Measurements from ENCODE around the gene FOXO6. TPM values are rescaled to one million over a fixed set of nuclear protein-coding genes. Genes with fewer than 3 reads are reported as not detected.

FOXO6 gene
- total and polyA plus RNA-seq, 9 of the 15 experiments (the other 6 are each of a cell fraction or from before 2014, with no cell fraction given), result 0.04 to 0.31 (median 0.12) TPM; not detected in 5

DNA sequence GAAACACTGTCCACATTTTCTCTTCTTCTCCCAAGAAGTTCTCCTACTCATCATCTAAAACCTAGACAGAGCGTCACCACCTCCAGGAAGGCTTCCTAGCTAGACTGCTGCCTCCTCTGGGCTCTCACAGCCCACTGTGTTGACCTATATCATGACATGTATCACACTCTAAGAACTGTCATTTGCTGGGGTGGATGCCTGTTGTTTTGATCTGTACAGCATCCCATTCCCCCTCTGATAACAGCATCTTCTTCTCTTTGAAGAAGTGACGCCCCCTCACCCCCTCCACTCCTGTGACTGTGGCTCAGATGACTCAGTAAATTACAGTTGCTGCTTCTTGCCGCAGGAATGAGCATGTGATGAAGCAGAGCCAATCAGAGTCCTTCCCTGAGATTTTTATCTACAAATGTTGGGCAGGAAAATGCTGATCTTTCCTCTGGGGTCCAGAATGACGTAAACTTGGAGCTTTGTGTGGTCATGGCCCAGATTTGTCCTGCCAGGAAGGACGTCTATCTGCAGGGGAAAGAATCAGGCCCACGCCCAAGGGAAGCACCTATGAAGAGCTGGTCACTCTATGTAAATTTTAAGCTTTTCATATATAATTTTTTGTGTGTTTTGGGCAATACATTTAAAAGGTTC lies 28.0 kb upstream of the FOXO6 start (continued):
- TF ChIP-seq E4F1 (CRISPR knock-in tag; IDR thresholded peaks at IDR 0.05; ENCODE audit: borderline replicate concordance), result no peak
- no peak for TF ChIP-seq KAT8 (IDR thresholded peaks at IDR 0.05; ENCODE audit: low read depth)
- no peak for TF ChIP-seq MTA2 (IDR thresholded peaks at IDR 0.05; ENCODE audit: low read depth)
- 0 out of 4 replicates have a peak, but pooled peaks of 1 of the 2 experiments have one; percentile 45 for TF ChIP-seq HDAC1 (IDR thresholded peaks at IDR 0.05)
- TF ChIP-seq, protein P1, sequence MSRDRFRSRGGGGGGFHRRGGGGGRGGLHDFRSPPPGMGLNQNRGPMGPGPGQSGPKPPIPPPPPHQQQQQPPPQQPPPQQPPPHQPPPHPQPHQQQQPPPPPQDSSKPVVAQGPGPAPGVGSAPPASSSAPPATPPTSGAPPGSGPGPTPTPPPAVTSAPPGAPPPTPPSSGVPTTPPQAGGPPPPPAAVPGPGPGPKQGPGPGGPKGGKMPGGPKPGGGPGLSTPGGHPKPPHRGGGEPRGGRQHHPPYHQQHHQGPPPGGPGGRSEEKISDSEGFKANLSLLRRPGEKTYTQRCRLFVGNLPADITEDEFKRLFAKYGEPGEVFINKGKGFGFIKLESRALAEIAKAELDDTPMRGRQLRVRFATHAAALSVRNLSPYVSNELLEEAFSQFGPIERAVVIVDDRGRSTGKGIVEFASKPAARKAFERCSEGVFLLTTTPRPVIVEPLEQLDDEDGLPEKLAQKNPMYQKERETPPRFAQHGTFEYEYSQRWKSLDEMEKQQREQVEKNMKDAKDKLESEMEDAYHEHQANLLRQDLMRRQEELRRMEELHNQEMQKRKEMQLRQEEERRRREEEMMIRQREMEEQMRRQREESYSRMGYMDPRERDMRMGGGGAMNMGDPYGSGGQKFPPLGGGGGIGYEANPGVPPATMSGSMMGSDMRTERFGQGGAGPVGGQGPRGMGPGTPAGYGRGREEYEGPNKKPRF (IDR thresholded peaks at IDR 0.05; ENCODE audit: low read depth, low read length), result no peak
- TF ChIP-seq CBX2 (IDR thresholded peaks at IDR 0.05; ENCODE audit: insufficient read depth, low read length, poor library complexity, severe bottlenecking), result no peak
- no peak for TF ChIP-seq CREB3 (tag; conservative IDR thresholded peaks at IDR 0.05; ENCODE audit: low read depth)
- TF ChIP-seq, protein P2, sequence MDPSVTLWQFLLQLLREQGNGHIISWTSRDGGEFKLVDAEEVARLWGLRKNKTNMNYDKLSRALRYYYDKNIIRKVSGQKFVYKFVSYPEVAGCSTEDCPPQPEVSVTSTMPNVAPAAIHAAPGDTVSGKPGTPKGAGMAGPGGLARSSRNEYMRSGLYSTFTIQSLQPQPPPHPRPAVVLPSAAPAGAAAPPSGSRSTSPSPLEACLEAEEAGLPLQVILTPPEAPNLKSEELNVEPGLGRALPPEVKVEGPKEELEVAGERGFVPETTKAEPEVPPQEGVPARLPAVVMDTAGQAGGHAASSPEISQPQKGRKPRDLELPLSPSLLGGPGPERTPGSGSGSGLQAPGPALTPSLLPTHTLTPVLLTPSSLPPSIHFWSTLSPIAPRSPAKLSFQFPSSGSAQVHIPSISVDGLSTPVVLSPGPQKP (CRISPR knock-in tag; IDR thresholded peaks at IDR 0.05), result no peak
- no peak for TF ChIP-seq KLF16 (IDR thresholded peaks at IDR 0.05)
- no peak for TF ChIP-seq TRIM28 (IDR thresholded peaks at IDR 0.05)
- peak in 1 of 2 experiments; percentile 82; a peak in 2 of 4 replicates for TF ChIP-seq ZNF318 (IDR thresholded peaks at IDR 0.05; ENCODE audit: borderline replicate concordance in 1 of 2, low read depth in 1 of 2)
- TF ChIP-seq NR3C1 (CRISPR knock-in tag; IDR thresholded peaks at IDR 0.05), result no peak

Measured in K562 (cell line).